Transverse colon (tissue), 3 donors: ENCODE measurements around the gene SUMO2.

Source experiments
- CTCF ChIP-seq, 5 experiments: fragments of 200-600 bp in 3 of 5; fragments of 450-650 bp in 2 of 5; sonication (generic) in 3 of 5; IDR thresholded peaks; 1 replicate in 2 of 5; 2 replicates in 3 of 5; pipeline ENCODE4 v1.5.1; 2016 to 2017; ENCODE audit warnings: antibody characterized with exemption in 5 of 5, inconsistent platforms in 3 of 5, mild to moderate bottlenecking in 2 of 5, moderate library complexity in 1 of 5
- POLR2A ChIP-seq: fragments of 450-650 bp; IDR thresholded peaks from one replicate; pipeline ENCODE4 v1.6.1; 2016; ENCODE audit warnings: antibody characterized with exemption, mild to moderate bottlenecking, moderate library complexity

- no peak for TF ChIP-seq CTCF (IDR thresholded peaks at IDR 0.05)
- TF ChIP-seq POLR2A, result no peak
Observed at GRCh38 chr17:75183999-75184884, 1.5 kb upstream of the SUMO2 start.
